GM12878 (cell line): ENCODE data around the gene ENPP6. TPM values are rescaled to one million over a fixed set of nuclear protein-coding genes. Genes with fewer than 3 reads are reported as not detected.

ENCODE experiments used
- ETV6 ChIP-seq, 2 experiments: fragments of 450-650 bp in 1 of 2; IDR thresholded peaks in 1 of 2; conservative IDR thresholded peaks in 1 of 2; 2 replicates each; pipeline ENCODE4 v1.6.1; 2014; ENCODE audit warnings: antibody characterized with exemption in 1 of 2, borderline replicate concordance in 1 of 2, low read depth in 1 of 2, mild to moderate bottlenecking in 1 of 2, moderate library complexity in 1 of 2
- HDAC6 ChIP-seq: fragments of 200-600 bp; sonication (generic); IDR thresholded peaks from one replicate; pipeline ENCODE4 v1.8.0; 2017; ENCODE audit warnings: antibody characterized with exemption; ENCODE audit not compliant: unreplicated experiment
- KAT2A ChIP-seq: conservative IDR thresholded peaks from 2 replicates; pipeline ENCODE4 v1.6.1; 2011; ENCODE audit warnings: low read depth, low read length; ENCODE audit not compliant: control insufficient read depth
- KDM1A ChIP-seq: fragments of 200-600 bp; sonication (generic); IDR thresholded peaks from 2 replicates; pipeline ENCODE4 v1.6.1; 2016; ENCODE audit warnings: borderline replicate concordance
- MTA3 ChIP-seq: IDR thresholded peaks from 2 replicates; pipeline ENCODE4 v1.6.1; 2012; ENCODE audit warnings: low read length, inconsistent platforms, borderline replicate concordance
- NFXL1 ChIP-seq: fragments of 450-650 bp; IDR thresholded peaks from 2 replicates; pipeline ENCODE4 v1.6.1; 2017; ENCODE audit warnings: antibody characterized with exemption, mild to moderate bottlenecking, borderline replicate concordance
- NR2C1 ChIP-seq: fragments of 450-650 bp; IDR thresholded peaks from 2 replicates; pipeline ENCODE4 v1.6.1; 2017; ENCODE audit warnings: antibody characterized with exemption, mild to moderate bottlenecking, moderate library complexity
- PML ChIP-seq: IDR thresholded peaks from 2 replicates; pipeline ENCODE4 v1.6.1; 2012; ENCODE audit warnings: low read length, inconsistent platforms
- SMAD5 ChIP-seq: IDR thresholded peaks from 2 replicates; pipeline ENCODE4 v1.6.1; 2016; ENCODE audit warnings: antibody characterized with exemption, low read depth
- SMC3 ChIP-seq: IDR thresholded peaks from 2 replicates; pipeline ENCODE4 v1.6.1; 2011; ENCODE audit warnings: low read length, improper control_type of control experiment, borderline replicate concordance
- SREBF1 ChIP-seq: IDR thresholded peaks from 2 replicates; pipeline ENCODE4 v1.6.1; 2012; ENCODE audit warnings: mild to moderate bottlenecking, low read length
- STAT1 ChIP-seq: fragments of 450-650 bp; conservative IDR thresholded peaks from 2 replicates; pipeline ENCODE4 v1.6.1; 2014; ENCODE audit warnings: antibody characterized with exemption, mild to moderate bottlenecking
- TARDBP ChIP-seq: IDR thresholded peaks from 2 replicates; pipeline ENCODE4 v1.6.1; 2016; ENCODE audit warnings: borderline replicate concordance
- WRNIP1 ChIP-seq: IDR thresholded peaks from 2 replicates; pipeline ENCODE4 v1.6.1; 2011; ENCODE audit warnings: low read depth, low read length, improper control_type of control experiment, borderline replicate concordance
- ZBED1 ChIP-seq: IDR thresholded peaks from 2 replicates; pipeline ENCODE4 v1.6.1; 2016; ENCODE audit warnings: borderline replicate concordance
- polyA plus RNA-seq, 11 experiments: library from polyadenylated mRNA; depleted of rRNA in 4 of 11; unstranded in 6 of 11; stranded (reverse) in 5 of 11; fragments of >200 nt; fragmentation: Nextera tagmentation in 4 of 11; fragmentation: Illumina TruSeq in 1 of 11; extraction: Ambion mirVana in 4 of 11; extraction: Trizol in 1 of 11; gene quantifications; 1 replicate in 1 of 11; 2 replicates in 10 of 11; pipeline versions ENCODE4 v1.2.1 to v1.2.3, GENCODE V29; 2011 to 2016; ENCODE audit warnings: inconsistent platforms in 2 of 11, missing spikeins in 2 of 11, low read depth in 1 of 11
- total RNA-seq, 4 experiments: library from RNA; depleted of rRNA in 3 of 4; stranded (reverse); fragments of >200 nt in 3 of 4; fragmentation: Illumina TruSeq in 1 of 4; extraction: Trizol in 1 of 4; gene quantifications; 2 replicates each; pipeline versions ENCODE4 v1.2.1 to v1.2.3, GENCODE V29; 2013 to 2021
- TF ChIP-seq, protein P1 (sequence below): fragments of 450-650 bp; IDR thresholded peaks from 2 replicates; pipeline ENCODE4 v1.6.1; 2016; ENCODE audit warnings: mild to moderate bottlenecking
- TF ChIP-seq, protein P2 (sequence below): fragments of 450-650 bp; IDR thresholded peaks from 2 replicates; pipeline ENCODE4 v1.6.1; 2017; ENCODE audit warnings: borderline replicate concordance
- TF ChIP-seq, protein P3 (sequence below): fragments of 450-650 bp; formaldehyde crosslinking; IDR thresholded peaks from 2 replicates; pipeline ENCODE4 v1.4.0; 2022; ENCODE audit warnings: mild to moderate bottlenecking, moderate library complexity
- TF ChIP-seq, protein P4 (sequence below): fragments of 450-650 bp; IDR thresholded peaks from 2 replicates; pipeline ENCODE4 v1.6.1; 2017; ENCODE audit warnings: mild to moderate bottlenecking, moderate library complexity

ENPP6 gene
- total and polyA plus RNA-seq, 10 of the 15 experiments (the other 5 are each of a cell fraction or from before 2014, with no cell fraction given): 0.04 to 1.0 (median 0.44) TPM; not detected in 1

DNA sequence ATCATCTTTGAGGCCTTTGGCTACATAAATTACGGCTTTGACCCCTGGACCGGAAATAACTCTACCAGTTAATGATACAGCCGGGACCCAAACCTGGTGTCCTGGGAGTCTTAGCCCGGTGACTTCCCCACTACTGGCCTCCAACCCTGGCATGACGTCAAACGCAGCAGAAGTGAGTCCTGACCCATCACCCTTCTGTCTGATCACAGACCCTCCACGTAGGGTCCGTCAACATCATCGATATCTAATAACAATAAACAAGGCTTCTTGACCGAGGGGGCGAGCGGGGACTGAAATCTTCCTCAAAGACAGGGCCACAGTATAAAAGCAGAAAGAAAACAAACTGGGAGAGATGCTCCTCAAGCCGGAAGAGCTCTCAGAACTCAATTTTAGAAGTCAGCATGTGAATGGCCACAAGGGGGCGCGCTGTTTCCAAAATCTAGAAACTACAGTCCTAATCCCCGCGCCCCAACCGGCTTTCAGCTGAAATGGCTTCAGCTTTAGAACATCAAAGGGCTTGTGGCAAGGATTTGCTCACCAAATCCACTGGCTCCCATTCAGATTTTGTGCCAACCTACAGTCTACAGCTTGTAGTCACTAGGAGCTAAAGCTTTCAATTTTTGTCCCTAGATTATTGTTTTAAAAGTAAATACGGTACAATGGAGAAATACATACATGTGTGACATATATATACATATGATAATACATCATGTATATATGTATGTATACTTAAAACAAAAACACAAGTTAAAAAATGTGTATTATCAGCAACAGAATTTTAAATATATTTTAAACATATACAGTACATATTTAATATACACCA, 46.4 kb upstream of the ENPP6 start (continued):
- TF ChIP-seq, protein P1, sequence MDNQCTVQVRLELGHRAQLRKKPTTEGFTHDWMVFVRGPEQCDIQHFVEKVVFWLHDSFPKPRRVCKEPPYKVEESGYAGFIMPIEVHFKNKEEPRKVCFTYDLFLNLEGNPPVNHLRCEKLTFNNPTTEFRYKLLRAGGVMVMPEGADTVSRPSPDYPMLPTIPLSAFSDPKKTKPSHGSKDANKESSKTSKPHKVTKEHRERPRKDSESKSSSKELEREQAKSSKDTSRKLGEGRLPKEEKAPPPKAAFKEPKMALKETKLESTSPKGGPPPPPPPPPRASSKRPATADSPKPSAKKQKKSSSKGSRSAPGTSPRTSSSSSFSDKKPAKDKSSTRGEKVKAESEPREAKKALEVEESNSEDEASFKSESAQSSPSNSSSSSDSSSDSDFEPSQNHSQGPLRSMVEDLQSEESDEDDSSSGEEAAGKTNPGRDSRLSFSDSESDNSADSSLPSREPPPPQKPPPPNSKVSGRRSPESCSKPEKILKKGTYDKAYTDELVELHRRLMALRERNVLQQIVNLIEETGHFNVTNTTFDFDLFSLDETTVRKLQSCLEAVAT: peak; percentile 79
- TF ChIP-seq KDM1A (no peak), MTA3 (0 out of 2 replicates have a peak, but pooled peaks have one; percentile 35), ETV6 (conservative IDR thresholded peaks at IDR 0.05 in 1 of 2, IDR thresholded peaks at IDR 0.05 in 1 of 2; ENCODE audit: borderline replicate concordance in 1 of 2, low read depth in 1 of 2) (peak in 1 of 2 experiments; percentile 19; a peak in 1 of 4 replicates), SMC3 (peak; percentile 90), NR2C1 (no peak), KAT2A (no peak), STAT1 (no peak), HDAC6 (no peak), TARDBP (no peak), SMAD5 (no peak), SREBF1 (no peak), ZBED1 (0 out of 2 replicates have a peak, but pooled peaks have one; percentile 33), PML (0 out of 2 replicates have a peak, but pooled peaks have one; percentile 35), NFXL1 (no peak), WRNIP1 (no peak)
- TF ChIP-seq, protein P2, sequence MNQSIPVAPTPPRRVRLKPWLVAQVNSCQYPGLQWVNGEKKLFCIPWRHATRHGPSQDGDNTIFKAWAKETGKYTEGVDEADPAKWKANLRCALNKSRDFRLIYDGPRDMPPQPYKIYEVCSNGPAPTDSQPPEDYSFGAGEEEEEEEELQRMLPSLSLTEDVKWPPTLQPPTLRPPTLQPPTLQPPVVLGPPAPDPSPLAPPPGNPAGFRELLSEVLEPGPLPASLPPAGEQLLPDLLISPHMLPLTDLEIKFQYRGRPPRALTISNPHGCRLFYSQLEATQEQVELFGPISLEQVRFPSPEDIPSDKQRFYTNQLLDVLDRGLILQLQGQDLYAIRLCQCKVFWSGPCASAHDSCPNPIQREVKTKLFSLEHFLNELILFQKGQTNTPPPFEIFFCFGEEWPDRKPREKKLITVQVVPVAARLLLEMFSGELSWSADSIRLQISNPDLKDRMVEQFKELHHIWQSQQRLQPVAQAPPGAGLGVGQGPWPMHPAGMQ: no peak
- TF ChIP-seq, protein P3, sequence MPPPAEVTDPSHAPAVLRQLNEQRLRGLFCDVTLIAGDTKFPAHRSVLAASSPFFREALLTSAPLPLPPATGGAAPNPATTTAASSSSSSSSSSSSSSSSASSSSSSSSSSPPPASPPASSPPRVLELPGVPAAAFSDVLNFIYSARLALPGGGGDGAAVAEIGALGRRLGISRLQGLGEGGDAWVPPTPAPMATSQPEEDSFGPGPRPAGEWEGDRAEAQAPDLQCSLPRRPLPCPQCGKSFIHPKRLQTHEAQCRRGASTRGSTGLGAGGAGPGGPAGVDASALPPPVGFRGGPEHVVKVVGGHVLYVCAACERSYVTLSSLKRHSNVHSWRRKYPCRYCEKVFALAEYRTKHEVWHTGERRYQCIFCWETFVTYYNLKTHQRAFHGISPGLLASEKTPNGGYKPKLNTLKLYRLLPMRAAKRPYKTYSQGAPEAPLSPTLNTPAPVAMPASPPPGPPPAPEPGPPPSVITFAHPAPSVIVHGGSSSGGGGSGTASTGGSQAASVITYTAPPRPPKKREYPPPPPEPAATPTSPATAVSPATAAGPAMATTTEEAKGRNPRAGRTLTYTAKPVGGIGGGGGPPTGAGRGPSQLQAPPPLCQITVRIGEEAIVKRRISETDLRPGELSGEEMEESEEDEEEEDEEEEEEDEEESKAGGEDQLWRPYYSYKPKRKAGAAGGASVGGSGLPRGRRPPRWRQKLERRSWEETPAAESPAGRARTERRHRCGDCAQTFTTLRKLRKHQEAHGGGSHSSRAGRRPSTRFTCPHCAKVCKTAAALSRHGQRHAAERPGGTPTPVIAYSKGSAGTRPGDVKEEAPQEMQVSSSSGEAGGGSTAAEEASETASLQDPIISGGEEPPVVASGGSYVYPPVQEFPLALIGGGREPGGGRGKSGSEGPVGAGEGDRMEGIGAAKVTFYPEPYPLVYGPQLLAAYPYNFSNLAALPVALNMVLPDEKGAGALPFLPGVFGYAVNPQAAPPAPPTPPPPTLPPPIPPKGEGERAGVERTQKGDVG: no peak
- TF ChIP-seq, protein P4, sequence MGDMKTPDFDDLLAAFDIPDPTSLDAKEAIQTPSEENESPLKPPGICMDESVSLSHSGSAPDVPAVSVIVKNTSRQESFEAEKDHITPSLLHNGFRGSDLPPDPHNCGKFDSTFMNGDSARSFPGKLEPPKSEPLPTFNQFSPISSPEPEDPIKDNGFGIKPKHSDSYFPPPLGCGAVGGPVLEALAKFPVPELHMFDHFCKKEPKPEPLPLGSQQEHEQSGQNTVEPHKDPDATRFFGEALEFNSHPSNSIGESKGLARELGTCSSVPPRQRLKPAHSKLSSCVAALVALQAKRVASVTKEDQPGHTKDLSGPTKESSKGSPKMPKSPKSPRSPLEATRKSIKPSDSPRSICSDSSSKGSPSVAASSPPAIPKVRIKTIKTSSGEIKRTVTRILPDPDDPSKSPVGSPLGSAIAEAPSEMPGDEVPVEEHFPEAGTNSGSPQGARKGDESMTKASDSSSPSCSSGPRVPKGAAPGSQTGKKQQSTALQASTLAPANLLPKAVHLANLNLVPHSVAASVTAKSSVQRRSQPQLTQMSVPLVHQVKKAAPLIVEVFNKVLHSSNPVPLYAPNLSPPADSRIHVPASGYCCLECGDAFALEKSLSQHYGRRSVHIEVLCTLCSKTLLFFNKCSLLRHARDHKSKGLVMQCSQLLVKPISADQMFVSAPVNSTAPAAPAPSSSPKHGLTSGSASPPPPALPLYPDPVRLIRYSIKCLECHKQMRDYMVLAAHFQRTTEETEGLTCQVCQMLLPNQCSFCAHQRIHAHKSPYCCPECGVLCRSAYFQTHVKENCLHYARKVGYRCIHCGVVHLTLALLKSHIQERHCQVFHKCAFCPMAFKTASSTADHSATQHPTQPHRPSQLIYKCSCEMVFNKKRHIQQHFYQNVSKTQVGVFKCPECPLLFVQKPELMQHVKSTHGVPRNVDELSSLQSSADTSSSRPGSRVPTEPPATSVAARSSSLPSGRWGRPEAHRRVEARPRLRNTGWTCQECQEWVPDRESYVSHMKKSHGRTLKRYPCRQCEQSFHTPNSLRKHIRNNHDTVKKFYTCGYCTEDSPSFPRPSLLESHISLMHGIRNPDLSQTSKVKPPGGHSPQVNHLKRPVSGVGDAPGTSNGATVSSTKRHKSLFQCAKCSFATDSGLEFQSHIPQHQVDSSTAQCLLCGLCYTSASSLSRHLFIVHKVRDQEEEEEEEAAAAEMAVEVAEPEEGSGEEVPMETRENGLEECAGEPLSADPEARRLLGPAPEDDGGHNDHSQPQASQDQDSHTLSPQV: no peak
